NCI-H2029 (cell line): Measurements from ENCODE around the gene GRIN2C.
A peak's percentile ranks its signal among the peaks of the same experiment; 100 is the strongest.
"Not testable (repeated sequence)": the region's sequence is repeated elsewhere in the genome, so short reads cannot be mapped to it uniquely, and the experiment has no call there.

Source experiments
- DNase-seq: peaks from one replicate; lab custom pipeline; 2025; lab: John Stamatoyannopoulos, UW

Gene GRIN2C

DNA sequence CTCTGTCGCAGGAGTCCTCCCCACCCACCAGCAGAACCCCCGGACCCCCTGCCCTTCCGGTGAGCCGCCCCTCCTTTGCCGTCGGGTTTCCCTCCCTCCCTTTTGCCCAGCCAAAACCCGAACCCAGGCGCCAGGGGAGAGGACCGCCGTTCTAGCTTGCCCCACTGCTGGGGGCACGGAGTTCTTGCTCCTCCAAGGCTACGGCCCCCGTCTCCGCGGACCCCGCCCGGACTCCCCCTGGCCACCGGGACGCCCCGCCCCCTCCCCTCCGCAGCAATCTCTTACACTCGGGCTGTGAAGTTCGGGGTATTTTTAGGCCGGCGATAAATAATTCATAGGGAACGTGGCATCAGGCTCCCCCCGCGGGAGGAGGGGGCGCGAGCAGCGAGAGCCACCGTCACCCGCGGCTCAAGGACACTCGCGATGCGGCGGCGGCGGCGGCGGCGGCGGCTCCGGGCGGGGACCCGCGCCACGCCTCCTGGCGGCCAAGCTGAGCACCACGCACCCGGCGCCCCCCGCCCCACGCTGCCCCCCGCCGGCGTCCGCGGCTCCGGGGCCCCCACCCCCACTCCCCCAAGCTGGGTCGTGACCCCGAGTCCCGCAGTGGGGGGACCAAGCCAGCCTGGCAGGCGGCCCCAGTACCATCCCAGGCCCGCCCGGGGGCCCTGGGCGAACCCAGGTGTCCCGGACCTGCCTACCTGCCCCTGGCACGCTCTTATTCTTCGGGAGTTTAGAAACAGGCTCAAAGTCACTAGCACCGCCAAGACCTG is at the start of gene GRIN2C:
Gene GRIN2C, minus strand, starts transcription at position 427 of the 770 bp plus-strand sequence. CDS start 4,793 bp downstream, outside the sequence.
- no peak for DNase-seq

DNA sequence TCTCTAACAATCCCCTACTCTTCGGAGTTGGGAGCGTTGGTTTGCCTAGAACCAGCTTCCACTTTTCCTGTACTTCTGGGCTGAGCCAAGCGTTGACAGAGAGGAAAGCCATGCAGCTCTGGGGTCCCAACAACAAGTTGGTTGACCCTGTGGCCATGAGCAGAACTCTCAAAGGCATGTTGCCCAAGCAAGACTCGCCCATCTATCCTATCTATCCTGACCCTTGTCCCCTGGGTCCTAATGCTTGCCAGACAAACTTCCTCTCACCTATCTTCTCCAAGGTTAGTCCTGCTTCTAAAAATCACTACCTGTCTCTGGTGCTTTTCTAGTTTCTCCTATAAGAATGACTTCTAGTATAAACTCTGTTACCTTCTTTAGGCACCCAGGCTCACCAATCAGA is 49.4 kb upstream of the GRIN2C start:
- DNase-seq, result not testable (repeated sequence)

DNA sequence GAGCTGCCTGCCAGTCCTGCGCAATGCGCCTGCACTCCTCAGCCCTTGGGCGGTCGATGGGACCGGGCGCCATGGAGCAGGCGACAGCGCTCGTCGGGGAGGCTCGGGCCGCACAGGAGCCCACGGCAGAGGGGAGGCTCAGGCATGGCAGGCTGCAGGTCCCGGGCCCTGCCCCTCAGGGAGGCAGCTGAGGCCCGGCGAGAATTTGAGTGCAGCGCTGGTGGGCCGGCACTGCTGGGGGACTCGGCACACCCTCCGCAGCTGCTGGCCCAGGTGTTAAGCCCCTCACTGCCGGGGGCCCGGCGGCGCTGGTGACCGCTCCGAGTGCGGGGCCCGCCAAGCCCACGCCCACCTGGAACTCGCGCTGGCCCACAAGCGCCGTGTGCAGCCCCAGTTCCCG is 47.3 kb upstream of the GRIN2C start:
- DNase-seq, result no peak

DNA sequence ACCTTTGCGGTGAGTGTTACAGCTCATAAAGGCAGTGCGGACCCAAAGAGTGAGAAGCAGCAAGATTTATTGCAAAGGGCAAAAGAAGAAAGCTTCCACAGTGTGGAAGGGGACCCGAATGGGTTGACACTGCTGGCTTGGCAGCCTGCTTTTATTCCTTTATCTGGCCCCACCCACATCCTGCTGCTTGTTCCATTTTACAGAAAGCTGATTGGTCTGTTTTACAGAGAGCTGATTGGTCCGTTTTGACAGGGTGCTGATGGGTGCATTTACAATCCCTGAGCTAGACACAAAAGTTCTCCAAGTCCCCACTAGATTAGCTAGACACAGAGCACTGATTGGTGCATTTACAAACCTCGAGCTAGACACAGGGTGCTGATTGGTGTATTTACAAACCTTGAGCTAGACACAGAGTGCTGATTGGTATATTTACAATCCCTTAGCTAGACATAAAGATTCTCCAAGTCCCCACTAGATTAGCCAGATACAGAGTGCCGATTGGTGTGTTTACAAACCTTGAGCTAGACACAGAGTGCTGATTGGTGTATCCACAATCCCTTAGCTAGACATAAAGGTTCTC is 46.6 kb upstream of the GRIN2C start:
- DNase-seq, result not testable (repeated sequence)

DNA sequence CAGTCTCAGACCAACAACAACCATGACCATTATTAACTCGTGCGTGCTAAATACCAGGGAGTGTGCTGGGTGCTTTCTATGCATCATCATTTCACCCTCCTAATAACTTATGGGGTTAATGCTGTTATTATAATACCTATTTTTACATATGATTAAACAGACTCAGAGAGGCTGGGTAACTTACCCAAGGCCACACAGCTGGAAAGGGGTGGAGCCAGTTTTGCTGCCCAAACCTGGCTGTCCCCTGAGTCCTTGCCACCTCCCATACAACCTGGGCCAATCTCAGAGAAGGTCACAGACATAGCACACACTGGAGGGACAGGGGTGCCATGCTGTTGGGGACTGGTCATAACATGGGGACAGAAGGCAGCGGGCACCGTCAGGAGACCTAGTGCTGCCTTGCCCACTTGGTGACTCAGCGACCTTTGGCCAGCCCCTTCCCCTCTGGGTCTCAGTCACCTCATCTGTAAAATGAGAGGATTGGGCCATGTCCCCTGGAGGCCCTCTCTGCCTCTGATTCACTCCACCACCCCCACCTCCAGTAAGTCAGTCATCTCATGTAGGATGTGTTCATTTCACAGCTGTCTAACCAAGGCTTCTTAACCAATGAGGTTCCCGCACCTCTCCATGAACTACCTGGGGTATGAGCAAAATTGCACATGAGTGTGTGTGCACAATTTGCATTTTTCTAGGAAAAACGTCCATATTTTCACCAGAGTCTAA is 45.2 kb upstream of the GRIN2C start:
- no peak for DNase-seq

DNA sequence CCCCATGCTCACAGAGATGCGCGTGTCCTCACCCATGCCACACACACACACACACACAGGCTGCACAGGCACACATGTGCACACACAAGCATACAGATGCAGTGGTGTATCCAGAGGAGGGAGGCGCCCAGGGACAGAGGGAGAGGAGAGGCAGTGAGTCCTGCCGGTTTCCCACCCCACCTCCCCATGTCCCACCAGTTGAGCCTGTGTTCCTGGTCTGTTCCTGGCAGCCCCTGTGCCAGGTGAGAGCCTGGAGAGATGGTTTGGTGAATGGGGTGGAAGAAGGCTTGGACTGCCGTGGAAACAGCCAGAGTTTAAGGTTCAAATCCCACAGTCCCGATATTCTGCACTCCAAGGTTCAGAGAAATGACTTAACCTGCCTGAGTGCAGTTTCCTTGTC is 44.0 kb upstream of the GRIN2C start:
- DNase-seq, result no peak

DNA sequence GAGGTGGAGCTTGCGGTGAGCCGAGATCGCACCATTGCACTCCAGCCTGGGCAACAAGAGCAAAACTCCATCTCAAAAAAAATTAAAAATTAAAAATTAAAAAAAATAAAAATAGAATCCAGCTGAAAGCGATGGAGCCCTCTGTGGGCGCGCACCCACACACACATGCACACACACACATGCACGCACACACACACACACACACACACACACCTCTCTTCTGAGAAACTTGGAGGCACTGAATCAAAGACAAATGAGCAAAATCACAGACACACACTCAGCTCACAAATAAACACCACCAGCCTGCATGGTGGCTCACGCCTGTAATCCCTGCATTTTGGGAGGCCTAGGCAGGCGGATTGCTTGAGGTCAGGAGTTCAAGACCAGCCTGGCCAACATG is 43.3 kb upstream of the GRIN2C start:
- DNase-seq, result no peak

DNA sequence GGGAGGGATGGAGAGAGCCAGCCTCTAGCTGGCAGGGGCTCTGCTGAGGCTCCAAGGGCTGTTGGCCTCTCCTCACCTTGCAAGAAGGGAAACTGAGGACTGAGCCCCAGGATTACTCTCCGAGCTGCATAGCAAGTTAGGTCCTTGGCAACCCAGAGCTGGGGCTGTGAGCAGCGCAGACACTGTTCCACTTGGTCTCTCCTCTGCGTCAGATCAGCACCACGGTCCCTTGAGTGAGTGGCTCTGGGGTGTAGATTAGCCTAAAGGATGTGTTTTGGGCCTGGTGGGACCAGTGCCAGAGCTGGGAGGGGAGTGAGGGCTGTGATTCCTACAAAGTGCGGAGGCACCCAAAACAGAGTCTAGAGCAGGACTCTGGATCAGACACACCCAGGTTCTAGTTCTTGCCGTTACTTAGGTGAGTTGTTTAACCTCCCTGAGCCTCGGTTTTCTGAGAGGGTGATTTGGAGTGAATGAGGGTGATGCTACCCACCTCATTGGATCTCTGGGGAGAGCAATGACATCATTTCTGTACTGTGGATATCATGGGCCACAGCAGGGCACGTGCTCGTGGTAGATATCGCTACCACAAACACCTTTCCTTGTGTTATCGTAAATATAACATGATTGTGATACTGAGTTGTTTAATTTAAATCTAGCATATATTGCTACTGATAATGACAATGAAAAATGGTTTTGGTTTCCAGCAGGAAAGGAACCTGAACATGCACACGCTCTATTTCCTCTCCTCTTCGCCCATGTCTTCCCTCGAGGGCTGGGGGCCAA is 41.9 kb upstream of the GRIN2C start:
- no peak for DNase-seq

DNA sequence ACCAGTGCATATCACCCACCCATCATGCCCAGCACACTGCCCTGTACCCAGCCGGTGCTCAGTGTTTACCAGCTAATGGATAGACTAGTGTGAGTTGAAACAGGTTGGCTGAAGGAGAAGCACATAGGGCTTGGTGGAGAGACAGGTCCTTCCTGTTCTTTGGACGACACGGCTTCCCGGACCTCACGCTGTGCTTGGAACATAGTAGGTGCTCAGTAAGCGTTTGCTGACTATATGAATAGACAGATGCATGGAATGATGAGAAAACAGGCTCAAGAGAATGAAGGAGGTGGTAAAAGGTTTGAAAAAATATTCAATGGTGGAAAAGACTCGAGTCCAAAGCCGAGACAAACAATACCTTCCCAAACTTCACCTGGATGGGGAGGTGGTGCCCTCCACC is 40.5 kb upstream of the GRIN2C start:
- DNase-seq, result no peak

DNA sequence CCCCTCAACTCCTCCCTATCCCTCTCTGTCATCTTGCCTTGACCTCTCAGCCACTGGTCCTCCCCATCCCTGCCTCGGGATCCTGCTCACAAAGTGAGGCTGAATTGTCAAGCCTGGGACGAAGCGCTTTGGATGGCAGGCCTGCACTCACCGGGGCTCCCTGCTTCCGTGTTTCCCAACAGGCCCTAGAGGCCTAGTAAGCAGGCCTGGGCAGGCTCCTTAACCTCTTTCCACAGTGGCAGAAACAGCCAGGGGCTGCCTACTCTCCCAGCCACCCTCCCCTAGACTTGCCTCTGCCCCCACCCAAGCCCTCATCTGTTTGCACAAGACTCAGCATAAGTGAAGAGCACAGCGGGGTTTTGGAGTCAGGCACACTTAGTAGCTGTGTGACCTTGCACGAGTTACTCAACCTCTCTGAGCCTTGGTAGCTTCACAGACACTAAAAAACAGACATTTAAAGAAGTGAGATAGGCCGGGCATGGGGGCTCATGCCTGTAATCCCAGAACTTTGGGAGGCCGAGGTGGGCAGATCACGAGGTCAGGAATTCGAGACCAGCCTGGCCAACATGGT is 38.8 kb upstream of the GRIN2C start:
- no peak for DNase-seq

DNA sequence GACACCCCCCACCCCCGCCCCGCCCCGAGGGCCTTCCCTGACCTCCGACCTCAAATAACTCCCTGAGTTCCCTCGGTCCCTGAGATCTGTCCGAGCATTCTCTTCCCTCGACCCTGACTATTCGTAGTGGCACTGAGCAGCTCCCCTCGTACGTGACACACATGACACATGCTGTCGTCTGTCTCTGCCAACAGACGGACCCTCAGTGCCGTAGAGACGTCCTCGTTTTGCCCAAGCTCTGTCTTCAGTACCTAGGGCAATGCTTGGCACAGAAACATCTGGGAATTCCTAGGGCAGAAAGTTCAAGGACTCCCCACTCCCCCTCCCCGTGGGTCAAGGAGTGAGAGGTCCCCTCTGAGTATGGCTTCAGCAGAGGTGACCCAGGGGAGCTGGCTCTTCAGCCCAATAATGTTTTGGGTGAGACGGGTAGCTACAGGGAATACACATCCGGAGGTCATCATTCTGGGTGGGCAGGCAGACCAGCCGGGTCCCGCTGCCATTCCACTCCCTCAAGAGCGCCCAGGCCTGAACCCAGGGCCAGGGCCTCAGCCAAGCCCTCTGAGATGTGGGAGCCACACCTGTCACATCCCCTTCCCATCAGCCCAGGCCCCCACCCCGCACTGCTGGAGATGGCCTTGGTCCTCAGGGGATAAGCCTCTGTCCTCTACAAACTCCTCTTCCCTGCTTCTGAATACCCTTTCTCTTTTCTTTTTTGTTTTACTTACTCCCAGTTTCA is 34.4 kb upstream of the GRIN2C start:
- no peak for DNase-seq

DNA sequence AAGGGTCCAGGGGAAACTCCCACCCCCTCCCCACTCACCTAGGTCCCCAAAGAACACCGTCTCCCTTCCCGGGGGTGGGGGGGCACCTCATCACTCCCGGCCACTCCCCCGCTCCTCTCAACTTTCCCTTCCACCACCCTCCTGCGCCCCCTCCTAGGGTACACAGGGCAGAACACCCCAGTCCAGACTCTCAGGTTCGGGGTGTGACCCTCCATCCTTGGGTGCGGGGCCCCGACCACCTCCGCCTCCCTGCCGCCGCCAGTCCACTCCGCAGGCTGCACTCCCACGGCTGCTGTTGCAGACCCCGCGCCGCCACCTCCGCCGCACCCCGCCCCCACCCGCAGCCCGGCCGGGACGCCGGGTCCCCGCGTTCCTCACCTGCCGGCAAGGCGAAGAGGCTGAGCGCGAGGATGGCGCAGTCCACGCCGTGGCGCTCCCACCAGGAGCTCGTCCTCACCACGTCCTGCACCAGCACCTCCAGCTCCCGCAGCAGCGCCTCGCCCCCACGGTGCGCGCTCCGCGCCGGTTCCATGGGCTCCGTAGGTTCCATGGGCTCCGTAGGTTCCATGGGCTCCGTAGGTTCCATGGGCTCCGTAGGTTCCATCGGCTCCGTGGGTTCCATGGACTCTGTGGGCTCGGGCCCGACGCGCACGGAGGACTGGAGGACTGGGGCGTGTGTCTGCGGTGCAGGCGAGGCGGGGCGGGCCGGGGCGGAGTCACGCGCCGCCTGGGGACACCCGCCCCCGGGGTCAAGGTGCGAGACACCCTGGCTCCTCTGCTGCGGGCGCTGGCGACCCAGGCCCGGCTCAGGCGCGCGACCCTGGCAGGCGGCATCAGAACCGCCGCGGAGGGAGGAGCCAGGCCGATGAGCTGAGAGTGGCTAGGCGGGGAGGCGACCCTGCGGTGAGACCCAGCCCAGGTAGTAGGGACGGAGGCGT is 33.6 kb upstream of the GRIN2C start, which contains the start of gene FADS6:
Gene FADS6, minus strand, starts transcription at position 660 of the 938 bp plus-strand sequence. Its CDS starts 38 bp downstream, at position 622.
- DNase-seq, result no peak

DNA sequence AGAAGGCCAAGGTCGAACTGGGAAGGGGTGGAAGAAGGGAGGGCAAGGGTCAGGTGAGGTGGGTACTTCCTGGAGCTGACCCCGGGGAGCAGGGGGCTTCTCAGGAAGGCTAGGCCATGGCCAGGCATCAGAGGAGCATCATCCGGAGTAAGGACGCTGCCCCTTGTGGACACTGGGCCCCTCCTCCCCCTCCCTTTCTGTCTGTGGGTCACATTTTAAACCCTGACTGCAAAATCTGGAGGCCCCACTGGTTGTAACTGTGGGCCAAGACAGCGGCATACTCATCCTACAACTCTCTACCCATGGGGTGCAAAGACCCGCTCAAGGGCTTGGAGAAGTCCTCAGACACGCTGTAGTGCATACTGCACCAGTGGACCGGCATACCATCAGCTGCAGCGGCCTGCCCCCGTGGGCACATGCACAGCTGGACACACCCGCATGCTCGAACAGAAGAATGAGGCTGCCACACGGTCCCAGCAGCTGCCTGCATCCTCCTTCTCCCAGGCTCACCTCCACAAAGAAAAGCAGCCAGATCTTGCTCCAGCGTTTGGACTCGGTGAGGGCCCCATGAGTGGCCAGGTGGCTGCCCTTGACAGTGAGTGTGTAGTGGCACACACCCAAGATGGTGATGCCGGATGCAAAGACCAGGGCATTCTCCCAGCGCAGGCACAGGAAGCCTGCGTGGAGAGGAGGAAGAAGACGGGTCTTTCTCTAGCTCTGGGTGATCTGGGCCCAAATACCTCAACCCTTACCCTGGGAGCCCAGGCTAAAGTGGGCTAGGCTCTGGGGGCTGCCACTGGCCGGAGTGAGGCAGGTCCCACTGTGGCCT is 32.5 kb upstream of the GRIN2C start:
- peak; percentile 55 for DNase-seq

DNA sequence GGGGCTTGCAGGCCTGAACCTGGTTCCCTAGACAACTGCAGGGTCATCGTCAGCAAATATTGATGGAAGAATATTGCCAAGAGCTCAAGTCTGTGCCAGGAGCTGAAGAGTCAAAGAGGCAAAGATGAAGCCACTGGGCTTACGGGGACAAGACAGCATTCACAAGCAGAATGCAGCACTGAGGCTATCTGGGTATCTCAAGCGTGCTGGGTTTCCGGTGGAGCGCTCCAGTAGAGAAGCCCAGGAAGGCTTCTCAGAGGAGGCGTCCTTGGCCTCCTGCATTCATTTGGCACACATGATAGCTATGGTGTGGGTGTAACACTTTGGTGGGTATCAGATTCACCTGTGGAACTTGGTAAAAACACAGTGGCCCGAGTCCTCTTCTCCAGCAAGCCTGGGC is 30.9 kb upstream of the GRIN2C start:
- DNase-seq, result no peak

DNA sequence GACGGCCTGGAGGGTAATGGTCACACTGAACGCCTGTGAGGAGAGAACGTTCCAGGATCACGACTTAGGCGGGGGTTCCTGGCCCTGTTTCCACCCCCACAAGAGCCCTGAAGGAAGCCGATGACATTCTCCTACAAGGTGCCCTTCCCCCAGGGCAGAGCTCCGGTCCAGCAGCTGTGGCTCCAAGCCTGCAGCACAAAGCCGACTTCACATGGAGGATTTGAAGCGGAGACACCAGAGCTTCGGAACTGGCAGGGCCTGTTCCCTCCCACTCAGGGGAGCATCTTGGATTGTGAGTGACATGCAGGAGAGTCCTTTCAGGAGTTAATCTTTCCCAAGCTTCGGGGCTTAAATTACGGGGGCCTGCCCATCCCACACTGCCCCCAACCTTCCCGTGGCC is 28.8 kb upstream of the GRIN2C start:
- no peak for DNase-seq

DNA sequence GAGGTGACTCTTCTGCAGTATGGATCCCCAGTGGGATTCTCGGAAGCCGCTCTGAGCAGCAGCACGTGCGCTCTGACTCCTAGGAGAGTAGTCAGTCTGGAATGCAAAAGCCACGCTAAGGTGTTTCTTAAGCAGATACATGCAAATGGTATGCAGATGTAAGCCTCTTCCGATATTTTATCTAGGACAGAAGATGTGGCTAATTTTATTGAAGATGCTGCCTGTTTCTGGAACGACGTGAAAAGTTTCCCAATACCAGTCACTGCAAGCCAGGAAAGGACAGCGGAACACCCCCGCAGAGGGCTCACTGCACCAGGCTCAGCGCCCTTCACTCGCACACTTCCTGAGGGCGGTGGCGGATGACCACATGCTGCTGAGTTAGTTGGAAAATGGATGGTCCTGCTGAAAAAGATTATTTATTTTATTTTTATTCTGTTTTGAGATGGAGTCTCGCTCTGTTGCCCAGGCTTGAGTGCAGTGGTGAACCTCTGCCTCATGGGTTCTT is 23.6 kb upstream of the GRIN2C start:
- no peak for DNase-seq

DNA sequence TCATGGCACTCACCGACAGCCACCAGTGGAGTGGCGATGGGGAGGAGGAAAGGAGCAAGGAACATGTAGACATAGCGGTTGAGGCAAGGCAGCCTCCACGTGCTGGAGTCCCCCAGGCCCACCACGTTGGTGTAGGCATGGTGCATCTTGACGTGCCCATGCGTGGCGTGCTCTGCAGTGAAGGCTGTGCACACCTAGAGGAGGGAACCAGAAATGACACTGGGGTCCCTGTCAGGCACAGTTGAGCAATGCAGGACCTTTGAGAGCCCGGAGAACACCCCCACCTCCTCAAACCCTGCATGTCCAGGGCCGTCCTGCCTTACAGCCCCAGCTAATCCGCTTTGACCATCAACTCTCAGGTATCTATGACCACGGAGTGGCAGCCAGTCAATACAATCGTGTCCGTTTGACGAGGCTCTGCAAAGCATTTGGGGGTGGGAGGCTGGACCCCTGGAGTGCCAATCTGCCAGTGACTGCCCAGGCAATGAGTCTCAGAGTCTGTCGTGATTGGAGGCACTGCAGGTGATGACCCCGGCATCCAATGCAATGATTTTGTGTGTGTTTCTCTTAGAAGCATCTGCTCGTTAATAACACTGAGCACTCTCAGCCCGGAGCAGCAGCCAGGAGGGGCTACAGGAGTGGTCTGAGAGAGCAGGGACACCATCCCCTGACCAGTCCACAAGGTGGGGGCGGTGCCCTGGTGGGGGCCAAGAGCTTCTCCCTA is 23.0 kb upstream of the GRIN2C start:
- no peak for DNase-seq

DNA sequence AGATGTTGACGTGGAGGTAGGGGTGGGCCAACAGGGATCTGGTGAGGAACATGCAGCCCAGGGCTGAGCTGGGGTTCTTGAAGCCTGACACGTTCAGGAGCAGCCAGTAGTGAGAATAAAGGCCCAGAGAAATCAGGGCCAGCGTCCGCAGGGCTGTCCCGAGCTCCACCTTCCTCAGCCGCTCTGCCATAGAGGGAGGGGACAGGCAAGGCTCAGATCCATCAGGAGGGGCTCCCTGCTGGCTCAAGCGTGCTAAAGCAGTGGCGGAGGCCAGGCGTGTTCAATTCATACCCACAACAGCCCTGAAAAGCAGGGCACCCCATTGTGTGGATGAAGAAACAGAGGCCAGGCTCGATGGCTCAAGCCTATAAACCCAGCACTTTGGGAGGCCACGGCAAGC is 21.4 kb upstream of the GRIN2C start:
- DNase-seq, result no peak
